ENCODE results near the gene CBX8. TPM values are rescaled to one million over a fixed set of nuclear protein-coding genes. Genes with fewer than 3 reads are reported as not detected.

The CBX8 gene
- total and polyA plus RNA-seq, 2 of the 13 experiments (the other 11 are each of a cell fraction or from before 2014, with no cell fraction given) = 0.34 to 12.6 TPM

- no peak for TF ChIP-seq ARID3A (IDR thresholded peaks at IDR 0.05; ENCODE audit: low read depth, low read length)
- TF ChIP-seq ZNF687 (CRISPR knock-in tag; IDR thresholded peaks at IDR 0.05) = peak; percentile 90
- peak; percentile 81; the same call in 1 of the 2 replicates for TF ChIP-seq ZNF329 (CRISPR knock-in tag; IDR thresholded peaks at IDR 0.05; ENCODE audit: low read depth)
- TF ChIP-seq SMYD3 (CRISPR knock-in tag; IDR thresholded peaks at IDR 0.05) = no peak
- TF ChIP-seq ZNF350 (CRISPR knock-in tag; IDR thresholded peaks at IDR 0.05; ENCODE audit: borderline replicate concordance, low read depth) = peak; percentile 70; the same call in 1 of the 2 replicates
- TF ChIP-seq CERS6 (CRISPR knock-in tag; IDR thresholded peaks at IDR 0.05) = no peak
- no peak for TF ChIP-seq DMTF1 (CRISPR knock-in tag; IDR thresholded peaks at IDR 0.05)
- peak; percentile 57 for TF ChIP-seq SRSF1 (optimal IDR thresholded peaks at IDR 0.05; ENCODE audit: low read depth, low read length)
- peak; percentile 26; the same call in 1 of the 2 replicates for TF ChIP-seq ATF7-NPFF (CRISPR knock-in tag; IDR thresholded peaks at IDR 0.05; ENCODE audit: low read depth)
- TF ChIP-seq TGIF2 (CRISPR knock-in tag; IDR thresholded peaks at IDR 0.05) = peak; percentile 88
- TF ChIP-seq ZNF274 (CRISPR knock-in tag; IDR thresholded peaks at IDR 0.05) = peak; percentile 51
- TF ChIP-seq SALL1 (CRISPR knock-in tag; IDR thresholded peaks at IDR 0.05) = peak; percentile 72
- TF ChIP-seq TRIM22 (IDR thresholded peaks at IDR 0.05) = no peak
- peak; percentile 95 for TF ChIP-seq ADNP (CRISPR knock-in tag; IDR thresholded peaks at IDR 0.05)
- no peak for TF ChIP-seq HINFP (CRISPR knock-in tag; IDR thresholded peaks at IDR 0.05; ENCODE audit: low read depth)
Observed at GRCh38 chr17:79839356-79840268, 42.7 kb upstream of the CBX8 start, which contains the start of gene CBX4 (continued).

All from HepG2 (cell line).